ENCODE results near the gene S100PBP. TPM values are rescaled to one million over a fixed set of nuclear protein-coding genes. Genes with fewer than 3 reads are reported as not detected.

S100PBP gene
- total RNA-seq, 1 donor, result 46.6 TPM

GRCh38 chr1:32771561-32772280 lies 45.7 kb upstream of the S100PBP start:
- TF ChIP-seq CTCF (IDR thresholded peaks at IDR 0.05; ENCODE audit: insufficient read depth, low read depth, low read length), result no peak
- H3K4me3 ChIP-seq (ENCODE audit: low read depth, low read length), result no peak overlapping the region
- DNase-seq (ENCODE audit: low read depth), result no peak

GRCh38 chr1:32772281-32773017 lies 45.0 kb upstream of the S100PBP start:
- TF ChIP-seq CTCF (IDR thresholded peaks at IDR 0.05; ENCODE audit: insufficient read depth, low read depth, low read length), result no peak
- DNase-seq (ENCODE audit: low read depth), result no peak
- no peak overlapping the region for H3K4me3 ChIP-seq (ENCODE audit: low read depth, low read length)

GRCh38 chr1:32773018-32773763 lies 44.3 kb upstream of the S100PBP start:
- DNase-seq (ENCODE audit: low read depth), result peak; percentile 77
- no peak overlapping the region for H3K4me3 ChIP-seq (ENCODE audit: low read depth, low read length)
- TF ChIP-seq CTCF (IDR thresholded peaks at IDR 0.05; ENCODE audit: insufficient read depth, low read depth, low read length), result peak; percentile 92

- TF ChIP-seq CTCF (IDR thresholded peaks at IDR 0.05; ENCODE audit: insufficient read depth, low read depth, low read length), result no peak
- DNase-seq (ENCODE audit: low read depth), result no peak
- H3K4me3 ChIP-seq (ENCODE audit: low read depth, low read length), result no peak overlapping the region
Observed at GRCh38 chr1:32773764-32774463, 43.5 kb upstream of the S100PBP start.

- DNase-seq (ENCODE audit: low read depth), result no peak
- no peak overlapping the region for H3K4me3 ChIP-seq (ENCODE audit: low read depth, low read length)
- no peak for TF ChIP-seq CTCF (IDR thresholded peaks at IDR 0.05; ENCODE audit: insufficient read depth, low read depth, low read length)
Observed at GRCh38 chr1:32774464-32774808, 43.0 kb upstream of the S100PBP start.

- no peak overlapping the region for H3K4me3 ChIP-seq (ENCODE audit: low read depth, low read length)
- no peak for TF ChIP-seq CTCF (IDR thresholded peaks at IDR 0.05; ENCODE audit: insufficient read depth, low read depth, low read length)
- peak; percentile 39 for DNase-seq (ENCODE audit: low read depth)
Observed at GRCh38 chr1:32774950-32775634, 42.4 kb upstream of the S100PBP start.
